ENCODE data around the gene GPR162.
A peak's percentile ranks its signal among the peaks of the same experiment; 100 is the strongest.
"Not testable (repeated sequence)": the region's sequence is repeated elsewhere in the genome, so short reads cannot be mapped to it uniquely, and the experiment has no call there.

The GPR162 gene

DNA sequence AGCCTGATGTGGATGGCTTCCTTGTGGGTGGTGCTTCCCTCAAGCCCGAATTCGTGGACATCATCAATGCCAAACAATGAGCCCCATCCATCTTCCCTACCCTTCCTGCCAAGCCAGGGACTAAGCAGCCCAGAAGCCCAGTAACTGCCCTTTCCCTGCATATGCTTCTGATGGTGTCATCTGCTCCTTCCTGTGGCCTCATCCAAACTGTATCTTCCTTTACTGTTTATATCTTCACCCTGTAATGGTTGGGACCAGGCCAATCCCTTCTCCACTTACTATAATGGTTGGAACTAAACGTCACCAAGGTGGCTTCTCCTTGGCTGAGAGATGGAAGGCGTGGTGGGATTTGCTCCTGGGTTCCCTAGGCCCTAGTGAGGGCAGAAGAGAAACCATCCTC lies 48.7 kb downstream of the GPR162 start:
- FAIRE-seq; DNase-seq (ENCODE audit: insufficient read length, low spot score): not testable (repeated sequence)

DNA sequence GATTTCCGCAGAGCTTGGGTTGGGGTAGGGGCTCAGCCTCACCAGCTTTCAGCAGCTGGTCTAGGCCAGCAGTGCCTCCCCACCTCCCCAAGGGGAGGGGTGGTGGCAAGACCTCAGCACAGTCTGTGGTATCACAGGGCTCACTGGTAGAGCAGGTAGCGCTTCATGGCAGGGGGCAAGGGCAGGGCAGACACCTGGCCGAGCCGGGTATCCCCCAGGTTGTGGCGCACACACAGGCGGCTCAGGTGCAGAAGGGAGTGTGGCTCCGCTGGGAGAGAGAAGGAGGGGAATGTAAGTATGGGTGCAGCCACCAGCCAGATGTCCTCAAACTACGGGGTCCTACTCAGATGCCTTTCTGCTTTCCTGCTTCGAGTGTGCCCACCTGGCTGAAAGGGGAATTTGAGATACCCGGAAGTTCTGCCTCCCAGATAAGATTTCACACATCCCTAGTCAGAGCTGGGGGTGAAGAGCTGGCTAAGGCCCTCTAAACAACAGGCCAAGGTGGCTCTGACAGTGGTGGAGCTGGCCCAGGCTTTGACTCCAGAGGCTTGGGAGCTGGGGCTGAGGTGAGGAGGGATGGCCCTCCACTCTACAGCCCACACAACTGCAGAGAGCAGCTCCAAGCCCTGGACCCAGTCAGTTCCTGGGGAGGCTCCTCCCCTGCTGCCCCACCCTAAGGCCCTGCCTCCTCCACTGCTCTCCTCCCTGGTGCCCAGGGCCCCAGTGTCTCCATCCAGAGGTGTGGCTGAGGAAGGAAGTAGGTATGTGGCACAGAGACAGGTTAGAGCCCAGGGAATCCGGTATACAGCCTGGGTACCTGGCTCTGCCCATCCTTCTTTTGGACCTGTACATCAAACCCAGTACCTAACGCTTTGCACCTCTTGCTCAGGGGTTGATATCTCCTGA lies 49.7 kb downstream of the GPR162 start:
- DNase-seq (ENCODE audit: insufficient read length, low spot score) (no peak), FAIRE-seq (no peak)

DNA sequence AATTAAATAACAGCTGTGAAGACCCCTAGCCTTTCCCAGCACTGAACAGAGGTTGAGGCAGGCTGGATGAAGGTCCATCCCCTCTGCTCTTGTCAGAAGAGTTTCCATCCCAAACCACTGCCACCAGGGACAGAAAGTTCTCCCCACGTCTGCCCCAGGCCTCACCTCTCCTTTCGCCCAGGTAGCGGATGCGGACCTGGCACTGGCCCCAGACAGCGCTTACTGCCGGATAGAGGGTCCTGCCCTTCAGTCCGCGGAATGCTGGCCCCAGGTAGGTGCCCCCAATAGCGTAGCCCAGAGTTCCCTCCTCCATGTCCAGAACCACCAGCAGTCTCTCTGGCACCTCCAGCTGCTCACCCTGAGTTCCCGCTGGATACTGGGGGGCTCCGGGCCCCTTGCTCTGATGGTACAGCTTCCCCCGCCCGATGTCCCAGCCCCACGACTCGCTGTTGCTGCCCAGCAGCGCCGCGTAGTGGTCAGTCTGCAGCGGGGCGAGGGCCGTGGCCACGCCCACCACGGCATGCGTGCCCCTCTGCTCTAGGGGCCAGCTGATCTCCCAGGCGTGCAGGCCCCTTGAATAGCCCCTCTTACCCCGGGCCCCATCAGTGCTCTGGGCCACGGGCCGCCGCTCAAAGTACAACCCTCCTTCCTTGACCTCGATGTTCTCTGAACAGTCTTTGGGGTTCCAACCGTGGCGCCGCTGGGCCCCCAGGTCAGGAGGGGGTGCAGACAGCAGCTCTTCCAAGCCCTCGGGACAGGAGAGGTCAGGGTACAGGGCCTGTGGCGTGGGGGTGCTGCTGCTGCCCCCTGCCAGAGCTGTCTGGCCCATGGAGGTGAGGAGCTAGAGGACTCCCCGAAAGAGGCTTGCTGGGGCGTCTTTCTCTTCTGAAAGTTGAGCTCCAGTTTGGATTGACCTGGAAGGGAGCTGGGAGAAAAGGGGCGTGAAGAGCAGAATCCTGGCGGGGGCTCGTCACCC lies 50.7 kb downstream of the GPR162 start:
- DNase-seq (ENCODE audit: insufficient read length, low spot score): peak; percentile 93

DNA sequence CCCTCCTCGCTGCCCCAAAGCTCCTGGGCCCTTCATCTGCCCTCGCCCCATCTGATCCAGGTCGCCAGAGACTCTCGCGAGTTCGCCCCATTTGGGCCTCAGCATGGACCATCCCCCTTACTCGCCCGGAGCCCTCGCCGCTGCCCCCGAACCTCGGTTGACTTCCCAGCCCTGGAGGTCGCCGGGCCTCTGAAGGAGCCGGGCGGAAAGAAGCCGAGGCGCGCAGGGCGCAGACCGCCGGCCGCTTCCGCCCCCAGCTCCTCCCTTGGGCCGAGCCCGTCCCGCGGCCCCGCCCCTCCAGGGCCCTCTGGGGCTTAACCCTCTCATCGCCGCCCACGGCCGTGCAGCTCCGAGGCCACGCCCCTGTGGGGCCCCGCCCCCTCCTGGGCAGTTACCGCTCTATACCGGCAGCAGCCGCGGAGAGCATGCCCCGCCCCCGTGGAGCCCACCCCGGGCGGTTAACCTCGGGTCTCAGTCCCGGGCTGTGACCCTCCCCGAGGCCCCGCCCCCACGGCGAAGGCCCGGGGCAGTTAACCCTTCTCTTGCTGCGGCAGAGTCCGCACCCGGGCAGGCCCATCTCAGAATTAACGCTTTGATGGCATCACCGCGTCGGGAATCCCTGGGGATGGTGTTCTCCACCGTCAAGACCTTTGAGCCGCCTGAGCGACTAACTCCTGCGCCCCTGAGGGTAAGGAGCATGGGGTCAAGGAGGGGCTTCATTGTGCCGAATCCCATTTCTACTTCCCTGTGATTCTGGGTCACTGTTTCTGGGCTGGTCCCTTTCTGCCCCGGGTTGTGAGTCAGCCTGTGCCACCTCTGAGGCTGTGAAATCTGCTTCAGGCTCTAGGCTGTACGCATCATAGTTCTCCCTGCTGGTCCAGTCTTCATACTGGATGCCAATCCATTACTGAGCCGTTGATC lies 51.7 kb downstream of the GPR162 start, which contains the start of gene SPSB2:
TSS of gene SPSB2 (minus strand) at position 210 of the 921 bp plus-strand sequence. CDS start 402 bp downstream, outside the sequence.
- FAIRE-seq: peak; percentile 97
- DNase-seq (ENCODE audit: insufficient read length, low spot score): peak; percentile 95

More for the DNA sequence above, 50.7 kb downstream of the GPR162 start:
- peak; percentile 99 for FAIRE-seq

DNA sequence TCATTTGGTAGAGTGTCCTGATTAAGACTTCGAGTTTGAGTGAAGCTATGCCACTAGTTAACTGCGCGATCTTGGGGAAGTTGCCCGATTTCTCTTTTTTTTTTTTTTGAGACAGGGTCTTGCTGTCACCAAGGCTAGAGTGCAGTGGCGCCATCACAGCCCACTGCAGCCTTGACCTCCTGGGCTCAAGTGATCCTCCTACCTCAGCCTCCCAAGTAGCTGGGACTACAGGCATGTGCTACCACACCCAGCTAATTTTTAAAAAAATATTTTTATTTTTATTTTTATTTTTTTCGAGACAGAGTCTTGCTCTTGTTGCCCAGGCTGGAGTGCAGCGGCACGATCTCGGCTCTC lies 52.4 kb downstream of the GPR162 start:
- not testable (repeated sequence) for FAIRE-seq; DNase-seq (ENCODE audit: insufficient read length, low spot score)
